Right cardiac atrium (tissue), 5 donors: ENCODE results near the gene TRAPPC3L. TPM values are rescaled to one million over a fixed set of nuclear protein-coding genes. Genes with fewer than 3 reads are reported as not detected.
A peak's percentile ranks its signal among the peaks of the same experiment; 100 is the strongest.

Experiments used
- ATAC-seq, 2 donors: fragments of 200-7000 bp; cut with Tn5 transposase; one replicate each; pipeline versions ENCODE4 v1.8.0 to v1.9.1; 2020; ENCODE audit warnings: moderate library complexity in 2 of 2, mild to moderate bottlenecking in 1 of 2
- DNase-seq, 3 donors: peaks; one replicate each; pipeline ENCODE4 v3.0.0-alpha.2; 2020
- H3K27ac ChIP-seq: one replicate; pipeline ENCODE4 v1.5.1; 2013; ENCODE audit warnings: mild to moderate bottlenecking, low read length, control low read depth, moderate library complexity
- H3K27me3 ChIP-seq: one replicate; pipeline ENCODE4 v1.6.1; 2013; ENCODE audit not compliant: control insufficient read depth, insufficient read depth
- H3K4me1 ChIP-seq: one replicate; pipeline ENCODE4 v1.6.1; 2013; ENCODE audit warnings: low read length; ENCODE audit not compliant: control insufficient read depth, insufficient read depth
- H3K4me3 ChIP-seq: one replicate; pipeline ENCODE4 v1.5.1; 2013; ENCODE audit warnings: low read length, control low read depth
- H3K9me3 ChIP-seq: one replicate; pipeline ENCODE4 v1.6.1; 2013; ENCODE audit warnings: low read length; ENCODE audit not compliant: control insufficient read depth
- WGBS: extraction: QIAGEN DNeasy Blood & Tissue Kit; methylation state at CpG from one replicate; pipeline ENCODE4 v1.1.7; 2013; 5-methylcytosine and 5-hydroxymethylcytosine counted together
- intact Hi-C, 4 donors: fragments of 100-400 bp; cut with DNase I; formaldehyde crosslinking; loops; one replicate each; pipeline versions ENCODE4 v1.11.0 to v1.14.0; 2022 to 2023
- polyA plus RNA-seq: library from polyadenylated mRNA; stranded (reverse); fragments of 200-250 nt; gene quantifications from one replicate; pipeline ENCODE4 v1.2.3, GENCODE V29; 2013
- total RNA-seq, 4 donors: library from RNA; stranded (reverse); fragmentation: NEBNext Ultra II Directional; extraction: Animal tissue kit (Norgen Biotek cat#: 25700); gene quantifications; one replicate each; pipeline ENCODE4 v1.2.1, GENCODE V29; 2021
- donor health status: healthy with polysubstance abuse.
- donor health status: DM: no; HTN: yes; CAD: no.
- donor health status: DM: no; HTN: no; CAD: no.
- donor health status: DM: no; HTN: yes; CAD: no; lungs with severe emphysema.
- donor health status: DM: yes; HTN: yes; CAD: no.

The TRAPPC3L gene
- total and polyA plus RNA-seq, 5 donors: 0.18 to 0.32 (median 0.22) TPM

DNA sequence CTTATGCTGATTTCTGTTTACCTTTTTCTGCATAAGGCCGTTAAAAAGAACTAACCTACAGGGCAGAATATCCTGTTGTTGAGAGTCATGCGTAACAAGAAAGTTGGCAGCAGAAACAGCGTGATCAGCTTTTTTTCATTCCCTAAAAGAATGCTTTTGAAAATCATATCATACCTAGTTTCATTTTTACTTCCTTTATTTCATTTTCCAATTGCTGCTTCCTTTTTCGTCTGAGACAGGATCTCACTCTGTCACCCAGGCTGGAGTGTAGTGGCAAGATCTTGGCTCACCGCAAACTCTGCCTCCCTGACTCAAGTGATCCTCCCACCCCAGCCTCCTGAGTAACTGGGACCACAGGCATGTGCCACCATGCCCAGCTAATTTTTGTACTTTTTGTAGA lies 80.2 kb downstream of the TRAPPC3L start:
- ATAC-seq (no peak), DNase-seq (peak in 1 of 3 donors; percentile 32)
- H3K4me3 ChIP-seq: no peak overlapping the region
- intact Hi-C loops: no loop called here
- 64% methylated on average over 5 of the region's 5 CpGs for WGBS
- no peaks in the 10 kb centered on the region for H3K27me3 ChIP-seq
- no peak overlapping the region for H3K27ac ChIP-seq
- H3K4me1 ChIP-seq: no peaks in the 10 kb centered on the region
- no peaks in the 10 kb centered on the region for H3K9me3 ChIP-seq

DNA sequence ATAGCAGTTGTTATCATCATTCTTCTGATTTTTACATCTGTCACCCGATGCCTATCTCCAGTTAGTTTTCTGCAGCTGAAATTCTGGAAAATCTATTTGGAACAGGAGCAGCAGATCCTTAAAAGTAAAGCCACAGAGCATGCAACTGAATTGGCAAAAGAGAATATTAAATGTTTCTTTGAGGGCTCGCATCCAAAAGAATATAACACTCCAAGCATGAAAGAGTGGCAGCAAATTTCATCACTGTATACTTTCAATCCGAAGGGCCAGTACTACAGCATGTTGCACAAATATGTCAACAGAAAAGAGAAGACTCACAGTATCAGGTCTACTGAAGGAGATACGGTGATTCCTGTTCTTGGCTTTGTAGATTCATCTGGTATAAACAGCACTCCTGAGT lies 82.2 kb downstream of the TRAPPC3L start:
- H3K27ac ChIP-seq: no peak overlapping the region
- 89% methylated on average over 4 of the region's 4 CpGs for WGBS
- no peaks in the 10 kb centered on the region for H3K9me3 ChIP-seq
- H3K27me3 ChIP-seq: no peaks in the 10 kb centered on the region
- ATAC-seq: no peak
- H3K4me1 ChIP-seq: no peaks in the 10 kb centered on the region
- no peak for DNase-seq
- intact Hi-C loops: no loop called here
- H3K4me3 ChIP-seq: no peak overlapping the region

DNA sequence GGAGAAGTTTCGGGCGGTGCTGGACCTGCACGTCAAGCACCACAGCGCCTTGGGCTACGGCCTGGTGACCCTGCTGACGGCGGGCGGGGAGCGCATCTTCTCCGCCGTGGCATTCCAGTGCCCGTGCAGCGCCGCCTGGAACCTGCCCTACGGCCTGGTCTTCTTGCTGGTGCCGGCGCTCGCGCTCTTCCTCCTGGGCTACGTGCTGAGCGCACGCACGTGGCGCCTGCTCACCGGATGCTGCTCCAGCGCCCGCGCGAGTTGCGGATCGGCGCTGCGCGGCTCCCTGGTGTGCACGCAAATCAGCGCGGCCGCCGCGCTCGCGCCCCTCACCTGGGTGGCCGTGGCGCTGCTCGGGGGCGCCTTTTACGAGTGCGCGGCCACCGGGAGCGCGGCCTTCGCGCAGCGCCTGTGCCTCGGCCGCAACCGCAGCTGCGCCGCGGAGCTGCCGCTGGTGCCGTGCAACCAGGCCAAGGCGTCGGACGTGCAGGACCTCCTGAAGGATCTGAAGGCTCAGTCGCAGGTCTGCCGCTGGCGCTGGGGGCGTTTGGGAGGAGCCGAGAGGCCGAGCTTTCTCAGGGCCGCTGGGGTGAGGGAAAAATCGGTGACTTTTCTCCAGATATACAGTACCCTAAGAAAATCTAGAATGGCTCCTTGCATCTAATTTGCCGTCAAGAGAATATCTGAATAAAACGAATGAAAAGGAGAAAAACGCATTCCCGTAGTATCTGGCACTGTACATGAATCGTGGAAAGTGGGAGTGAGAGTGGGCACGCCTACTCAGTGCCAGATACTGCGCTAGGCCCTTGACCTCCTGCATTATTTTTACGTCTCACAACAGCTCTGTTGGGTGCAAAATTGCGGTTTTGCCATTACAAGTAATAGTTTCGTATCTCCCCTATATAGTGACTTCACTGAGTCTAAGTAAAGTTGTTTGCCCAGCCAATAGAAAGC lies 83.3 kb downstream of the TRAPPC3L start:
- intact Hi-C loops: no loop called here
- Histone ChIP-seq H3K4me1 (no peaks in the 10 kb centered on the region), H3K9me3 (no peaks in the 10 kb centered on the region), H3K27ac (no peak overlapping the region), H3K27me3 (no peaks in the 10 kb centered on the region), H3K4me3 (peak overlapping the region; percentile 25)
- ATAC-seq: peak; percentile 86 to 88
- 11% methylated on average over 84 of the region's 84 CpGs for WGBS
- DNase-seq: peak; percentile 62 to 87 (median 83)

DNA sequence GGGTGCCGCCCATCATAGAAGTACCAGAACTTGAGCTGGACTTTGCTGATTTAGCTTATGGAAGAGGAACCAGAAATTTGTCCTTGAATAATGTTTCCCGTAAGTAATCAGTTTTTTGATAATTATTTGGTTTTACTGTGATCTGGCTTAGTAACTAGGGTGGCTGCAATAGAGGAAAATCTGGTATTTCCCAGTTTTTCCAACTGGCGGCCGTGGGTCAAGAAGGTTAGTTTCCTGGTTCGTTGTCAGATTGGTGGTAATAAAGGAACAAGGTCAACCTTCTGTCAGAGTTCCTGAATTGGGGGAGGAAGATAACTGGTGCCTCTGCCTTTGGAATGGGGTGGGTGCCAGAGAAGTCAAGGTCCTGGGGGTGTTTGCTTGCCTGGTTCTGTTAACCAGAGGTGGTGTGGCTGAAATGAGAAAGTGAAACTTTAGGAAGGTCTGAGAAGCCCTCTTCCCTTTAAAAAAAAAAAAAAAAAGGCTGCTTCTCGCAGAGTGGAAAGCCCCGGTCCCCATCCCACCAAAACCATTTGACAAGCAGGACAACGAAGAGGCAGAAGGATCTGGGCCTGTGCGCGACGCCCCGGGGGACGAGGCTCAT lies 84.1 kb downstream of the TRAPPC3L start, which contains the start of gene CALHM6:
TSS of gene CALHM6 (plus strand) at position 45 of the 601 bp plus-strand sequence. CDS start at position 600, 555 bp downstream.
- H3K4me3 ChIP-seq: peak within 1 kb of the TSS; percentile 25
- H3K27ac ChIP-seq: no peak within 1 kb of the TSS
- no peaks in the 10 kb centered on the region for H3K4me1 ChIP-seq
- DNase-seq: no peak
- 44% methylated on average over 13 of the region's 13 CpGs for WGBS
- ATAC-seq: peak; percentile 42 to 62
- intact Hi-C loops: no loop called here
- no peaks in the 10 kb centered on the region for H3K27me3 ChIP-seq
- H3K9me3 ChIP-seq: no peaks in the 10 kb centered on the region

DNA sequence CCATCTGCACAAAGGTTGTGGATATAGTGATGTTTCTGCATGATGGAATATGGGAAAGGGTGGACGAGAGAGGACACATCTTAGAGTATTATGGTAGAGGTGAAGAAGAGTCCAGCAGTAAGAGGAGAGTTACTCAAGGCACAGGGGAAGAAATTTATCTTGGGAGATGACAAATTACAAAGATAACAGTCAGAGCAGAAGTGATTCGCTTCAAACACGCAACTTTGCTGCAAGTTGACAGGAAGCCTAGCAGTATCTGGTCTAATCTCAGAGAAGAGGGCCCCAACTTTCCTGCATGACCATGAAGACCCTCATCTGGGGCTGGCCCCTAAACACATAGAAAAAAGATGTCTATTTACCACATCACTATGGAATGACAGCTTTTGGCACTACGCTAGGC lies 85.6 kb downstream of the TRAPPC3L start:
- intact Hi-C loops: no loop called here
- Histone ChIP-seq H3K9me3 (no peaks in the 10 kb centered on the region), H3K27ac (no peak overlapping the region), H3K4me3 (no peak overlapping the region), H3K27me3 (no peaks in the 10 kb centered on the region), H3K4me1 (no peaks in the 10 kb centered on the region)
- DNase-seq (no peak), ATAC-seq (no peak)
- 90% methylated on average over 4 of the region's 4 CpGs for WGBS

DNA sequence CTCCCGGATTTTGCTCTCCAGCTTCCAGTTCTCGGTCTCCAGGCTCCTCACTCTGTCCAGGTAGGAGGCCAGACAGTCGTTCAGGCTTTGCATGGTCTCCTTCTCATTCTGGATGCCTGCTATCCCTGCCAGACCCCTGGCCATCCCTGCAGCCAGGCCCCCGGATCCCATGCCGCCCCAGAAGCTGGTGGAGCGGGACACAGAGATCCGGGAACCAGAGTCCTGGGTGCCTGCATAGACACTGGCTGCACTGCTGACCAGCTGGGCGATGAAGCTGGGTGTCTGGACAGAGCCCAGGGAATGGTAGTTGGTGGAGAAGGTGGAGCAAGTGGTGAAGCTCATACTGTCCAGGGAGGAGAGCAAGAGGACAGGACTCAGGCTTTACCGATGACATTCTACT lies 87.2 kb downstream of the TRAPPC3L start:
- 93% methylated on average over 9 of the region's 9 CpGs for WGBS
- Histone ChIP-seq H3K27me3 (no peaks in the 10 kb centered on the region), H3K4me1 (no peaks in the 10 kb centered on the region), H3K4me3 (no peak overlapping the region), H3K27ac (no peak overlapping the region), H3K9me3 (no peaks in the 10 kb centered on the region)
- ATAC-seq (no peak), DNase-seq (no peak)
- intact Hi-C loops: no loop called here

DNA sequence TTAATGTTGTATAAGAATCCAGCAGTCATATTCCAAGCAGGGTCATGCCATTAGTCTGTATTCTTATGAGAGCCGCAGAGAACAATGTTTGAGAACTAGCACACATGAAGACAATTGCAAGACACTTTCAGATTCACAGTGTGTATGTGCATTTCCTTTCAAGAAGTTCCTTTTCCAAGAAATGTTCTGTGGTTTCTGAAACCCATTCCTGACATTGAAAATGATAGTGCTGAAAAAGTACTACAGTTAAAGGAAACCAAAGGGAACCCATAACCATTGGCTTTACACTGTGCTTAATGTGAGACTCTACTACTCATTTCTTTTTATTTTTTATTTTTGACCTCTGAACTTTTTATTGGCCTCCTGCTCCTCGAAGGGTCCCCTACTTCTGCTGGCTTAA lies 88.6 kb downstream of the TRAPPC3L start:
- intact Hi-C loops: no loop called here
- DNase-seq: no peak
- ATAC-seq: no peak
- Histone ChIP-seq H3K9me3 (no peaks in the 10 kb centered on the region), H3K27ac (no peak overlapping the region), H3K4me3 (no peak overlapping the region), H3K27me3 (no peaks in the 10 kb centered on the region), H3K4me1 (no peaks in the 10 kb centered on the region)
- WGBS: 83% methylated on average over 2 of the region's 2 CpGs

DNA sequence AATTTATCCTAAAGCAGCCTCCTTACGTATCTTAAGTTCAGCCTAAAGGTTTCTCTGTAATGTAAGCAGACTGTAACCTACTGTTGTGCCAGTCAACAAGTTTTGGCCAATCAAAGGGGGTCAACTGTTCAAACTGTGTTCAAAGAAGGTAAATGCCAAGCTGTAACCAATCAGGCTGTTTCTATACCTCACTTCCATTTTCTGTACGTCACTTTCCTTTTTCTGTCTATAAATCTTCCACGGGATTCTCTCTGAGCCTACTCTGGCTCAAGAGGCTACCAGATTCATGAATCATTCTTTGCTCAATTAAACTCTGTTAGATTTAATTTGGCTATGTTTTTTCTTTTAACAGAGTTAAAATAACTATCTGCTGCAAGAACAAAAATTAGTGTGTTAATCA lies 89.4 kb downstream of the TRAPPC3L start:
- intact Hi-C loops: no loop called here
- WGBS: 94% methylated on average over 3 of the region's 3 CpGs
- no peak overlapping the region for H3K4me3 ChIP-seq
- ATAC-seq (no peak), DNase-seq (no peak)
- no peaks in the 10 kb centered on the region for H3K4me1 ChIP-seq
- no peaks in the 10 kb centered on the region for H3K9me3 ChIP-seq
- no peaks in the 10 kb centered on the region for H3K27me3 ChIP-seq
- H3K27ac ChIP-seq: no peak overlapping the region

DNA sequence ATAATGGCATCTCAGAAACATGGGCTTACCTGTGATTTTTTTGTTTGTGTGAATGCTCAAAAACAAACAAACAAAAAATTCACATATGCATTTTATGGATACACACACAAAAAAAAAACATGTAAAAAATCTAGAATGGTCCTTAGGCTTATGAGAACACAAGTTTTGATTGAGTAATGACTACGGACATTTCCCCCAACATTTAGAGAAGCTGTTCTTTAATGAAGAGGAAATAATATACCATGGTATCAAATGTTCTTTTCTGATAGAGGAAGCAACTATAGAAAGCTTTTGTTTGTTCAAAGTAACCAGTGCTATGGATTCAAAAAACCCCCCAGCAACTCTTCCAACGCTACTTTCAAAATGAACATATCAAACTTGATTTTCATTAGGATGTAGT lies 93.0 kb downstream of the TRAPPC3L start:
- Histone ChIP-seq H3K9me3 (no peaks in the 10 kb centered on the region), H3K27ac (no peak overlapping the region), H3K27me3 (no peaks in the 10 kb centered on the region), H3K4me3 (no peak overlapping the region), H3K4me1 (no peaks in the 10 kb centered on the region)
- 87% methylated on average over 2 of the region's 2 CpGs for WGBS
- intact Hi-C loops: no loop called here
- DNase-seq (no peak), ATAC-seq (no peak)

DNA sequence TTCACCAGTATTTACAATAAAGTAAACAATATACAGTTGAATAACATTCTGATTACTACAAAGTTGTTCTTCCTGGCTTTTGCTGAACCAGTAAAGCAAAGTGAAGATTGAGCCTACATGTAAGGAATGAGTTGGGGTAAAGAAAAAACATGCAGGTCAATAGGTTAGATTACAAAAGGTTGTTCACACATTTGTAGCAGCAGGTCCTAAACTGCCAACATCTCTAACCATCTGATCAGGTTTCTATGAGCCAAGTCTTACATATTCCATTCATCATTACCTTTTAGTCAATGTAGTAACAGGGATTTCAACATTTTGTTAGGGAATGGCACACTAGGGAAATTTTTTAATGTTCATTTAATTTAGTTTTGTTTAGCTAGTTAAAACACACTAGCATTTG lies 93.6 kb downstream of the TRAPPC3L start:
- H3K9me3 ChIP-seq: no peaks in the 10 kb centered on the region
- DNase-seq (no peak), ATAC-seq (no peak)
- no peak overlapping the region for H3K27ac ChIP-seq
- H3K4me1 ChIP-seq: no peaks in the 10 kb centered on the region
- no peak overlapping the region for H3K4me3 ChIP-seq
- no peaks in the 10 kb centered on the region for H3K27me3 ChIP-seq
- intact Hi-C loops: no loop called here
